PFSK-1 (cell line): ENCODE measurements around the gene METTL8.

Experiments
- FOXP2 ChIP-seq: optimal IDR thresholded peaks from 2 replicates; pipeline ENCODE3; 2011; ENCODE audit warnings: borderline replicate concordance, control low read depth, inconsistent platforms; ENCODE audit not compliant: insufficient read depth; ENCODE audit errors: extremely low read length, extremely low read depth
- POLR2AphosphoS5 ChIP-seq: IDR thresholded peaks from 2 replicates; pipeline ENCODE4 v1.6.1; 2012; ENCODE audit warnings: low read depth, mild to moderate bottlenecking, control low read depth, low read length, moderate library complexity
- REST ChIP-seq, 2 experiments: IDR thresholded peaks; 2 replicates each; pipeline versions ENCODE4 v1.6.1 to v1.8.0; 2011 to 2012; ENCODE audit warnings: low read depth in 2 of 2, low read length in 2 of 2, control low read depth in 1 of 2, inconsistent platforms in 1 of 2, mild to moderate bottlenecking in 1 of 2, moderate library complexity in 1 of 2; ENCODE audit not compliant: insufficient read depth in 1 of 2
- SIN3A ChIP-seq: IDR thresholded peaks from 2 replicates; pipeline ENCODE4 v1.6.1; 2012; ENCODE audit warnings: mild to moderate bottlenecking, low read length, moderate library complexity, borderline replicate concordance; ENCODE audit not compliant: insufficient read depth
- TAF1 ChIP-seq: IDR thresholded peaks from 2 replicates; pipeline ENCODE4 v1.6.1; 2012; ENCODE audit warnings: low read length, control low read depth, borderline replicate concordance; ENCODE audit not compliant: insufficient read depth

METTL8 gene

DNA sequence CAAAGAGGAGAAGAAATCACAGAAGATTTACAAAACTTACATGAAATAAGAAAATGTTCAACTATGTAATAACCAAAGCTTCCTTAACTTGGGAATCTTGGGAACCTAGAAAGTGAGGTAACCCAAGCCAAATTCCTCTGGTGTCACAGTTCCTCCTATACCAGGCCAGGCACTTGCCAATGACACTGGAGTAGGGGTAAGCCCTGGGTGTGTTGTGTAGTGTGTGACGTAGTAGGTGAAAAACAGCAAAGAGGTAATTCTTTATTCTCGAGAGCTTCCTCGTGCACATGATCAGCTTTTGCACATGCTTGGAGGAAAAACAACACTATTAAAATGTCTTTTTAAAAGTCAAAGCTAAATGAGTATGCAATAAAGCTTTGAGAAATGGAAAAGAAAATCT, 118.0 kb downstream of the METTL8 start:
- TF ChIP-seq FOXP2 = no peak
- no peak for TF ChIP-seq REST (IDR thresholded peaks at IDR 0.05; ENCODE audit: insufficient read depth in 1 of 2, low read depth in 2 of 2, low read length in 2 of 2)
- no peak for TF ChIP-seq POLR2AphosphoS5
- no peak for TF ChIP-seq SIN3A
- no peak for TF ChIP-seq TAF1

- no peak for TF ChIP-seq POLR2AphosphoS5
- no peak for TF ChIP-seq TAF1
These were observed 122.9 kb downstream of the METTL8 start for GRCh38 chr2:171310889-171311288.

GRCh38 chr2:171309455-171310286, 124.1 kb downstream of the METTL8 start:
- TF ChIP-seq REST (IDR thresholded peaks at IDR 0.05; ENCODE audit: insufficient read depth in 1 of 2, low read depth in 2 of 2, low read length in 2 of 2) (no peak), TAF1 (no peak), POLR2AphosphoS5 (no peak), SIN3A (no peak), FOXP2 (no peak)

GRCh38 chr2:171308280-171309054, 125.3 kb downstream of the METTL8 start:
- no peak for TF ChIP-seq FOXP2
- no peak for TF ChIP-seq SIN3A
- TF ChIP-seq POLR2AphosphoS5 = no peak
- TF ChIP-seq REST (IDR thresholded peaks at IDR 0.05; ENCODE audit: insufficient read depth in 1 of 2, low read depth in 2 of 2, low read length in 2 of 2) = no peak
- no peak for TF ChIP-seq TAF1

DNA sequence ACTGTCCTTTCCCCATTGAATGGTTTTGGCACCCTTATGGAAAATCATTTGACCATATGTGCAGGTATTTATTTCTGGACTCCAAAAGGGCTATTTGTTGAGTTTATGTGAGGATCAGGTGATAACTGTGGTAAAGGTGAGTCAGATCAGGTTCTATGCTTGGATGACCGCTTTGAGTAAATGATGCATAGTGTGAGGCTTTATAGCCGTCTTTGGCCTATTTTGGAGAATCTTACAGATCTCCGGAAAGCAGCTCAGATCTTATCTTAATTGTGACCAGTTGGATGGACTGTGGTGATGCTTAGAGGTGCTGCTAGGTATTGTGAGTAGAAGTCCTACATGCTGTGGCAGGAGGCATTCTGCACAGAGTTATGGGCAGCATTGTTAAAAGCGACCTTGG, 126.2 kb downstream of the METTL8 start:
- no peak for TF ChIP-seq FOXP2
- TF ChIP-seq SIN3A = no peak
- TF ChIP-seq REST (IDR thresholded peaks at IDR 0.05; ENCODE audit: insufficient read depth in 1 of 2, low read depth in 2 of 2, low read length in 2 of 2) = no peak
- TF ChIP-seq POLR2AphosphoS5 = no peak
- no peak for TF ChIP-seq TAF1
